AG20443 (cell line): ENCODE measurements around the gene P2RX7.

ENCODE experiments used
- DNase-seq: peaks from one replicate; pipeline ENCODE4 v3.0.0; 2012; ENCODE audit warnings: low spot score, mixed read lengths

The P2RX7 gene

DNA sequence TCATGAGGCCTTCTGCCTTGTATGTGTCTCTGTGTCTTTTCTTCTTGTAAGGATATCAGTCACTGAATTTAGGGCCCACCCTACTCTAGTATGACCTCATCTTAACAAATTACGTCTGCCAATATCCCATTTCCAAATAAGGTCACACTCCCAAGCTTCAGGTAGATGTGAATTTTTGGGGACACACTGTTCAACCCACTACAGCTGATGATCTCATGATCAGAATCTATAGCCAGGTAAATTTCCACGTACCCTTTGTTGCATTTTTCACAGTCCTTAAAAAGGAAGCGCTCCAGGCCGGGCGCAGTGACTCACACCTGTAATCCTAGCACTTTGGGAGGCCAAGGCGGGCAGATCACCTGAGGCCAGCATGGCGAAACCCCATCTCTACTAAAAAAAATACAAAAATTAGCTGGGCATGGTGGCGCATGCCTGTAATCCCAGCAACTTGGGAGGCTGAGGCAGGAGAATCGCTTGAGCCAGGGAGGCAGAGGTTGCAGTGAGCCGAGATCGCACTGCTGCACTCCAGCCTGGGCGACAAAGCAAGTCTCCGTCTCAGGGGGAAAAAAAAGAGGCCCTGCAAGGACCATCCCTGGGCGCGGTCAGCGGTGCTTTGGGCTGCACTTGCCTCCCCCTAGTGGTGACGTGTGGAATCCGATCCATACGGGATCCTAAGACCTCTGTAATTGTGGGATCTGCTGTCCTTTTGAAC is 97.3 kb downstream of the P2RX7 start:
- peak; percentile 94 for DNase-seq

- DNase-seq = no peak
Measured at GRCh38 chr12:121230538-121230907, 97.8 kb downstream of the P2RX7 start.

DNA sequence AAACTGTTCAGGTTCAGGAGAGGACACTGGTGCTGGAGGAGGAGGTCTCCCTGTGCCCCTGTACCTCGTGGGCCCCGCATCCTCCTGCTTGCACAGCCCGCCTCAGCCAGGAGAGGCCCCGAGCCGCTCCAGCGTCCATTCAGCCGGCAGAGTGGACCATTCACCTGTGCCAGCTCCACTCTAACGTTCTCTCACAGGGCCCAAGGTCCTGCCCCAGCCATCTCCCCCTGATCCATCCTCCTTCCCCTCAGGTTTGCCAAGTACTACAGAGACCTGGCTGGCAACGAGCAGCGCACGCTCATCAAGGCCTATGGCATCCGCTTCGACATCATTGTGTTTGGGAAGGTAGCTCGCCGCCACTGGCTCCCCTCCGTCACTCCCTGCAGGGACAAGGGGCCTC is 99.5 kb downstream of the P2RX7 start:
- DNase-seq = no peak

- no peak for DNase-seq
Measured at GRCh38 chr12:121232977-121233627, 100.4 kb downstream of the P2RX7 start.

- no peak for DNase-seq
Measured at GRCh38 chr12:121233628-121234020, 100.9 kb downstream of the P2RX7 start.

DNA sequence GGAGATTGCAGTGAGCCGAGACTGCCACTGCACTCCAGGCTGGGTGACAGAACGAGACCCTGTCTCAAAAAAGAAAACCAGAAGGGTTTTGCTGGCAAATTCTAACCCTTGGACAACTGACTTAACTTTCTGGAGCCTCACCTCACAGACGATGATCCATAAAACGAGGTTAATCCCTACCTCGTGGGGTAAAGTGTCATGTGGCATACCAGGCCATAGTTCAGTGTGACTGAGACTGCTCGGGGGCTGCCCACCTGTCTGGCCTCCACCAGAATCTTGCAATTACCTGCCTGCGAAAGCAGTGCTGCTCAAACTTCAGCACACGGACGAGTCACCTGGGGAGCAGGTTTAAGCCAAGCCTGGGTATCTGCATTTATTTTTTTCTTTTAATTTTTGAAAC is 104.1 kb downstream of the P2RX7 start:
- DNase-seq = no peak

DNA sequence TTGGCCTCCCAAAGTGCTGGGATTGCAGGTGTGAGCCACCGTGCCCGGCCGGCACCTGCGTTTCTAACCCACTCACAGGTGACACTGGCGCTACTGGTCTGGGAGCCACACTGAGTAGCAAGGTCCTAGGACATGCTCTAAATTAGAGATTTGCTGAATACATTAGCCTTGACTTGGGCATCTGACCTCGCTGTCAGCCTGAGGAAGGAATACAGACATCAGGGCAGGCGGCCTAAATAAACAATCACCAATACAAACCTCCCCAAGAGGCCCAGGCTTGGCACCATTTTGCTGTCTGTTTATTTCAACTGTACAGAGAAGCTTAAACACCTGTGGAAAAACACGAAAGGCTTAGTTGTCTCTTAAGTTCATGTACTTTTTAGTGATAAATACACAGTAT is 104.7 kb downstream of the P2RX7 start:
- no peak for DNase-seq
